Activated CD8-positive, alpha-beta memory T cell treated with anti-CD3 and anti-CD28 coated beads, Interleukin-2, amount 10 ng/mL, durations not matched to agents 7 days and 5 days (primary cell): ENCODE measurements around the gene NETO1. TPM values are rescaled to one million over a fixed set of nuclear protein-coding genes. Genes with fewer than 3 reads are reported as not detected.

ENCODE experiments used
- ATAC-seq: fragments of 150-1000 bp; cut with Tn5 transposase; one replicate; pipeline ENCODE4 v1.10.0; 2021; ENCODE audit warnings: moderate library complexity
- CTCF ChIA-PET: fragments of 350-600 bp; sonication (Branson Sonifier 250); formaldehyde crosslinking; loops from one replicate; lab custom pipeline; 2021; ENCODE audit warnings: antibody characterized with exemption; lab: Charles Lee
- DNase-seq: peaks from one replicate; pipeline ENCODE4 v3.0.0-alpha.2; 2020
- H3K27ac Mint-ChIP-seq: one replicate; pipeline ENCODE4 v1.8.0; 2021; ENCODE audit warnings: mild to moderate bottlenecking, mixed read lengths
- H3K27me3 Mint-ChIP-seq: one replicate; pipeline ENCODE4 v1.8.0; 2021; ENCODE audit warnings: mixed read lengths
- H3K36me3 Mint-ChIP-seq: one replicate; pipeline ENCODE4 v1.8.0; 2021; ENCODE audit warnings: mild to moderate bottlenecking, mixed read lengths
- H3K4me1 Mint-ChIP-seq: one replicate; pipeline ENCODE4 v1.8.0; 2021; ENCODE audit warnings: mixed read lengths
- H3K4me3 Mint-ChIP-seq: one replicate; pipeline ENCODE4 v1.8.0; 2021; ENCODE audit warnings: mild to moderate bottlenecking, moderate library complexity, mixed read lengths
- H3K9me3 Mint-ChIP-seq: one replicate; pipeline ENCODE4 v1.8.0; 2022; ENCODE audit warnings: low read depth, mixed read lengths
- total RNA-seq, 2 experiments: library from RNA; stranded (reverse); gene quantifications; one replicate each; pipeline ENCODE4 v1.2.3, GENCODE V29; 2021

NETO1 gene
- total RNA-seq, 2 experiments from 2014 or later, result not detected

DNA sequence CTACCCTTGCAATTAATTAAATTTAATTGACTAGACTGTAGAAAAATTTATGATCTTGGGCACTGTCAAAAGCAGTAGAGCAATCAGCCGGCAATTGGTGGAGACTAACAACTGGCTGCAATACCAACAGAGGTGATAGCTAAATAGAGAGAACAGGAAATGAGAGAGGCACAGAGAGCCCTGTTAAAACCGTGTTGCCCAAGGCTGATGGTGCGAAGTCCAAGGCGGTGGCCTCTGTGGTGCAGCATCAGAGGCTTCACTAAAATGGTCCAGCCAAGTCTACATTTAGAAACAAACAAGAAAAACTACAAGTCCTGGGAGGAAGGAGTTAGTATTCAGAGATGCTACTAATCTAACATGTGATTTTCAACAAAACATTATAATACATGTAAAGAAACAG, 115.6 kb downstream of the NETO1 start:
- Mint-ChIP-seq H3K27ac (no peak overlapping the region), H3K4me1 (no peaks in the 10 kb centered on the region), H3K4me3 (no peak overlapping the region), H3K36me3 (no peaks in the 10 kb centered on the region), H3K9me3 (peaks cover 2% of the 10 kb centered on the region), H3K27me3 (no peaks in the 10 kb centered on the region)
- CTCF ChIA-PET, result no interaction called here
- ATAC-seq, result no peak
- DNase-seq, result no peak

GRCh38 chr18:72742002-72742401, 125.8 kb downstream of the NETO1 start:
- no peak for ATAC-seq
- H3K4me1 Mint-ChIP-seq, result no peaks in the 10 kb centered on the region
- H3K27ac Mint-ChIP-seq, result no peak overlapping the region

GRCh38 chr18:72738136-72738535, 129.7 kb downstream of the NETO1 start:
- no peaks in the 10 kb centered on the region for H3K4me1 Mint-ChIP-seq
- no peak overlapping the region for H3K27ac Mint-ChIP-seq
- no peak for DNase-seq

More at GRCh38 chr18:72742002-72742401, 125.8 kb downstream of the NETO1 start:
- Mint-ChIP-seq H3K27me3 (no peaks in the 10 kb centered on the region), H3K36me3 (no peaks in the 10 kb centered on the region), H3K4me3 (no peak overlapping the region), H3K9me3 (no peaks in the 10 kb centered on the region)
- CTCF ChIA-PET, result no interaction called here
- no peak for DNase-seq

GRCh38 chr18:72727776-72728175, 140.0 kb downstream of the NETO1 start:
- ATAC-seq (no peak), DNase-seq (no peak)
- H3K27ac Mint-ChIP-seq, result no peak overlapping the region
- no peaks in the 10 kb centered on the region for H3K27me3 Mint-ChIP-seq
- H3K4me3 Mint-ChIP-seq, result no peak overlapping the region
- H3K4me1 Mint-ChIP-seq, result no peaks in the 10 kb centered on the region
- CTCF ChIA-PET, result no interaction called here
- H3K9me3 Mint-ChIP-seq, result peaks cover 6% of the 10 kb centered on the region
- H3K36me3 Mint-ChIP-seq, result no peaks in the 10 kb centered on the region

More at GRCh38 chr18:72738136-72738535, 129.7 kb downstream of the NETO1 start:
- no peaks in the 10 kb centered on the region for H3K36me3 Mint-ChIP-seq
- H3K4me3 Mint-ChIP-seq, result no peak overlapping the region
- no peaks in the 10 kb centered on the region for H3K9me3 Mint-ChIP-seq
- CTCF ChIA-PET, result no interaction called here
- no peaks in the 10 kb centered on the region for H3K27me3 Mint-ChIP-seq
- ATAC-seq, result no peak

DNA sequence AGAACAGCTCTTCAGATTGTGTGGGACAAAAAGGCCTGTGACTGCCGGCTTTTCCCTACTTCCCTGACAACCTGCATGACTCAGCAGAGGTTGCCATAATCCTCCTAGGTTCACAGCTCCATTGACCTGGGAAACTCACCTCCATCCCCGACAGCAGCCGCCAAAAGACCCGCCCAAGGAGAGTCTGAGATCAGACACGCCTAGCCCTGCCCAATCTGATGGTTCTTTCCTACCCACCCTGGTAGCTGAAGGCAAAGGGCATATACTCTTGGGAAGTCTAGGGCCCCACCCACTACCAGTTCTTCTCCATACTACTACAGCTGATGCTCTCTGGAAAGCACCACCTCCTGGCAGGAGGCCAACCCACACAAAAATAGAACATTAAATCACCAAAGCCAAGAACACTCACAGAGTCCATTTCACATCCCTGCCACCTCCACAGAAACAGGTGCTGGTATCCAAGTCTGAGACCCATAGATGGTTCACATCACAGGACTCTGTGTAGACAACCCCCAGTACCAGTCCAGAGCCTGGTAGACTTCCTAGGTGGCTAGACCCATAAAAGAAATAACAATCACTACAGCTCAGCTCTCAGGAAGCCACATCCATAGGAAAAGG, 140.6 kb downstream of the NETO1 start:
- Mint-ChIP-seq H3K27me3 (no peaks in the 10 kb centered on the region), H3K4me1 (no peaks in the 10 kb centered on the region), H3K4me3 (no peak overlapping the region), H3K27ac (no peak overlapping the region), H3K9me3 (peaks cover 6% of the 10 kb centered on the region), H3K36me3 (no peaks in the 10 kb centered on the region)
- CTCF ChIA-PET, result no interaction called here
- DNase-seq (no peak), ATAC-seq (no peak)

DNA sequence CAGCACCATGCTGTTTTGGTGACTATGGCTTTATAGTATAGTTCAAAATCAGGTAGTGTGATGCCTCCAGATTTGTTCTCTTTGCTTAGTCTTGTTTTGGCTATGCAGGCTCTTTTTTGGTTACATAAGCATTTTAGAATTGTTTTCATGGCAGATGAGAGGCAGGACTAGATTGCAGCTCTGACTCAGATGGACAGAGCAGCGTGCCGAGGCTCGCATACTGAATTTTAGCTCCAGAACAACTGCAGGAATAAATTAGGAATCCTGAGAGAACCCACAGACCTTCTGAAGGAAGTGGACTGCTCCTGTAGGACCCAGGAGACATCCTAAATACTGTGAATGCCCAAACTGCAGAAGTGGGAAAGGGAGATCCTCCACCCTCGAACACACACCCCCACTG, 141.6 kb downstream of the NETO1 start:
- DNase-seq (no peak), ATAC-seq (no peak)
- H3K27ac Mint-ChIP-seq, result no peak overlapping the region
- CTCF ChIA-PET, result no interaction called here
- no peaks in the 10 kb centered on the region for H3K36me3 Mint-ChIP-seq
- no peak overlapping the region for H3K4me3 Mint-ChIP-seq
- no peaks in the 10 kb centered on the region for H3K27me3 Mint-ChIP-seq
- H3K9me3 Mint-ChIP-seq, result peaks cover 6% of the 10 kb centered on the region
- no peaks in the 10 kb centered on the region for H3K4me1 Mint-ChIP-seq

GRCh38 chr18:72721330-72721729, 146.5 kb downstream of the NETO1 start:
- H3K27me3 Mint-ChIP-seq, result no peaks in the 10 kb centered on the region
- CTCF ChIA-PET, result no interaction called here
- H3K9me3 Mint-ChIP-seq, result peaks cover 4% of the 10 kb centered on the region
- no peak for DNase-seq
- no peaks in the 10 kb centered on the region for H3K36me3 Mint-ChIP-seq
- H3K27ac Mint-ChIP-seq, result no peak overlapping the region
- no peak overlapping the region for H3K4me3 Mint-ChIP-seq
- H3K4me1 Mint-ChIP-seq, result no peaks in the 10 kb centered on the region
- ATAC-seq, result no peak

- DNase-seq (no peak), ATAC-seq (no peak)
- CTCF ChIA-PET, result no interaction called here
These were observed 147.7 kb downstream of the NETO1 start for GRCh38 chr18:72720116-72720515.

DNA sequence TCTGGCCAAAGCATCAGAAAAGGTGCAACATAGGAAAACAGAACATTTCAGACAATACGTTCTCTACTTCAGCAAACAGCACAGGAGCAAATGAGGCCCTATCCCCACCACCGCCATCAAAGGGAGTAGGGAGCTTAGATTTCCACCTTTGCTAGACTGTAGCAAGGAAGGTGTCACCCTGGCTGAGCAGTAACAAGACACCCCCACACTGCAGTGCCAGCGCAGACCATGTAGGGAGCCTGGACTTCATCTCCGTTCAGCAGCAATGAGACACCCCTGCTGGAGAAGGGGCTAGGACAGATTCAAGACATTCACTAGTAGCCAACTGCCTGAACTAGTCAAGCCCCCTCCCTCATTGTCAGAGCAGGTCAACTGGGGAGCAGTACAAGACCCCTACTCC, 163.6 kb downstream of the NETO1 start:
- CTCF ChIA-PET, result no interaction called here
- no peak overlapping the region for H3K4me3 Mint-ChIP-seq
- DNase-seq (no peak), ATAC-seq (no peak)
- no peaks in the 10 kb centered on the region for H3K27me3 Mint-ChIP-seq
- H3K4me1 Mint-ChIP-seq, result no peaks in the 10 kb centered on the region
- no peak overlapping the region for H3K27ac Mint-ChIP-seq
- no peaks in the 10 kb centered on the region for H3K36me3 Mint-ChIP-seq
- H3K9me3 Mint-ChIP-seq, result peaks cover 2% of the 10 kb centered on the region

More at GRCh38 chr18:72720116-72720515, 147.7 kb downstream of the NETO1 start:
- H3K27me3 Mint-ChIP-seq, result no peaks in the 10 kb centered on the region
- H3K9me3 Mint-ChIP-seq, result peaks cover 4% of the 10 kb centered on the region
- no peaks in the 10 kb centered on the region for H3K4me1 Mint-ChIP-seq
- no peak overlapping the region for H3K27ac Mint-ChIP-seq
- H3K4me3 Mint-ChIP-seq, result no peak overlapping the region
- H3K36me3 Mint-ChIP-seq, result no peaks in the 10 kb centered on the region

DNA sequence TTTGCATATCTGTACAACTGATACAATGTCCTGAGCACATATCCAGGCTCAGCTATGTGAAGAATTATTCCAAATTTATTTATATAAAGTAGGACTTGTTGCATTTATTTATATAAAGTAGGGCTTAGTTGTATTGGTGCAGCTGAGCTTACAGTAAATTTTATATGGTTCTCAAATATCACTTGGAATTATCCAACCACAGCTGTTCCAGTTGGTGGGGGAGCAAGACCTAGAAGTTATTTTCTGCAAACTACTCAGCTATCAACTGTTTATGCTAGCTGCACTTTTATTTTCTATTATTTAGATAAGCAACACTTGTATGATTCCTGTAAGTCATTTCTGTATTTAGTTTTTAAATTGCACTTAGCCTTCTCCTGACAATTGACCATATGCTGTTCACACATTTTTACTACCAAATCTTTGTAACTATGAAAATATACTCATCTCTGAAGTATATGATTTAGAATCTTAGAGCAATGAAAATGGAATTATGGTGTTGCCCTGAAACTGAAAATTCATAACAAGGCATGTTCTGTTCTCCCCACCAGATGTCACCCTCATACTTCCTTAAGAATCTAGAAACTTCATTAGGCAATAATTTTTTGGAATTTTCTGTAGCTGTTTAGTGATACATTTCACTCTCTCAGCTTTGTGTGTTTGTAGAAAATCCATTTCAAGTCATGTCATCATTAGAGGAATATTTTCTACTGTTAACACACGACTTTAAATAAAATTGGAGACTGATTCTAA, 166.7 kb downstream of the NETO1 start:
- no peaks in the 10 kb centered on the region for H3K36me3 Mint-ChIP-seq
- H3K27me3 Mint-ChIP-seq, result no peaks in the 10 kb centered on the region
- no peaks in the 10 kb centered on the region for H3K4me1 Mint-ChIP-seq
- no peak overlapping the region for H3K4me3 Mint-ChIP-seq
- H3K27ac Mint-ChIP-seq, result no peak overlapping the region
- ATAC-seq (no peak), DNase-seq (no peak)
- no peaks in the 10 kb centered on the region for H3K9me3 Mint-ChIP-seq
- CTCF ChIA-PET, result no interaction called here

- ATAC-seq, result no peak
These were observed 170.1 kb downstream of the NETO1 start for GRCh38 chr18:72697706-72698105.

DNA sequence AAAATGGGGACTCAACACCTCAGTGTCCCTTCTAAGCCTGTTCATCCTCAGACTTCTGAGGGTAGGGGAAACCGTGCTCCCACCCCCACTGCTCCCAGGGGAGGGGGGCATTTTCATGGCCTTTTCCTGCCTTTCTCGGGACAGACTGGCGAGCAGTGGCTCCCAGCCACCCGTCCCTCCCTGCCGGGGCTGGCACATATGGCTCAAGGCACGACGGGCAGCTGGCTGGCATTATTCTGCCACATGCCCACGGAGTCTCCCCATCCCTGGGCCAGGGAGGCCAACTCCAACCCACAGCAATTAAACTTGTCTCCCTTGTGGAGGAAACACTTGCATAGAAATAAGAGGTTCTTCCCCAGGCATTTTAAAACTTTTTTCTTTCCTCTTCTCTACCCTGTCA, 175.2 kb downstream of the NETO1 start:
- DNase-seq (no peak), ATAC-seq (no peak)
- Mint-ChIP-seq H3K27ac (no peak overlapping the region), H3K27me3 (no peaks in the 10 kb centered on the region), H3K36me3 (no peaks in the 10 kb centered on the region), H3K9me3 (peaks cover 2% of the 10 kb centered on the region), H3K4me3 (no peak overlapping the region), H3K4me1 (no peaks in the 10 kb centered on the region)
- CTCF ChIA-PET, result no interaction called here

More at GRCh38 chr18:72697706-72698105, 170.1 kb downstream of the NETO1 start:
- no peaks in the 10 kb centered on the region for H3K36me3 Mint-ChIP-seq
- H3K9me3 Mint-ChIP-seq, result peaks cover 2% of the 10 kb centered on the region
- no peaks in the 10 kb centered on the region for H3K27me3 Mint-ChIP-seq
- H3K27ac Mint-ChIP-seq, result no peak overlapping the region
- H3K4me1 Mint-ChIP-seq, result no peaks in the 10 kb centered on the region
- CTCF ChIA-PET, result no interaction called here
- no peak for DNase-seq
- H3K4me3 Mint-ChIP-seq, result no peak overlapping the region
